ENCODE results near the gene ZNF441. TPM values are rescaled to one million over a fixed set of nuclear protein-coding genes. Genes with fewer than 3 reads are reported as not detected.
A peak's percentile ranks its signal among the peaks of the same experiment; 100 is the strongest.

The ZNF441 gene
- total and polyA plus RNA-seq, 2 of the 13 experiments (the other 11 are each of a cell fraction or from before 2014, with no cell fraction given), result 2.8 to 10.0 TPM

DNA sequence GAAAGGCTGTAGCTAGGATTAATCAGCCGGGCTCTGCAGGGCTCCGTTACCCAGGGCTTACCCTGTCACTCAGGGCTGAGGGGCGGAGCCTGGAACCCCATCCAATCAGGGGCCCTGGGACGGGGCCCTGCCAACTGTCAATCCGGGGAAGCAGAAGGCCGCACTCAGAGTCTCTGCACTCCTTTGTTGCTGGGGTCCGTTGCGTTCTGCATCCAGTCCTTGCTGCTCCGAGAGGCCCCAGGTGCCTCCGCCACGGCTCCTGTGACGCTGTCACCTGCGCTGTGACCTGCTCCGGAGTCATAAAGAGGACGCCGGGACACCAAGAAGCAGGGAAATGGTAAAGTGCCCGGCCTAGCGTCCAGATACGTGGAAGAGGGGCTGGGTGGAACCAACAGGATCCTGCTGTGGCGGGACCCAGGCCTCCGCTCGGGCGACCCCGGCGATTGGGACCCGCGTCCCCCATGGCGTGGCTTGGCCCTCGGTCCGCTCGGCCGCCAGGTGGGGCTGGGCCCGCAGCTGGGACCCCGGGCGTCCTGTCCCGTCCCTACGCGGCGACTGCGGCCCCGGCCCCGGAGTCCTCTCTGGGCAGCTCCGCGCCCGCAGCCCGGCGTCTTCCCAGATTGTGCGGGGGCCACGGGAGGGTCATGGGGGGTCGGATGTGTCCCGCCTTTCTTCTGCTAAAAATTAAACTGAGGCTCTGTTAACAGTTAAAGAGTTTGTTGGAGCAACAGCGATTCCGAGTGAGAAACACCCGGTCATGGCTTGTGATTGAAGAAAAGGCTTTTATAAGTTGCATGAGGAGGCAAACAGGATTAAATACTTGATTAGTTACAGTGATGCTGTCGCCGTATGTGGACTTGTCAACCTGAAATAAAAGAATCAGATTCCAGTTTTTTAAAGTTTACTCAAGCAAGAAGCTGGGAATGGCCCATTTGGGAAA is 31.9 kb downstream of the ZNF441 start, which contains the start of gene ZNF491 (continued):
- TF ChIP-seq, protein P1, sequence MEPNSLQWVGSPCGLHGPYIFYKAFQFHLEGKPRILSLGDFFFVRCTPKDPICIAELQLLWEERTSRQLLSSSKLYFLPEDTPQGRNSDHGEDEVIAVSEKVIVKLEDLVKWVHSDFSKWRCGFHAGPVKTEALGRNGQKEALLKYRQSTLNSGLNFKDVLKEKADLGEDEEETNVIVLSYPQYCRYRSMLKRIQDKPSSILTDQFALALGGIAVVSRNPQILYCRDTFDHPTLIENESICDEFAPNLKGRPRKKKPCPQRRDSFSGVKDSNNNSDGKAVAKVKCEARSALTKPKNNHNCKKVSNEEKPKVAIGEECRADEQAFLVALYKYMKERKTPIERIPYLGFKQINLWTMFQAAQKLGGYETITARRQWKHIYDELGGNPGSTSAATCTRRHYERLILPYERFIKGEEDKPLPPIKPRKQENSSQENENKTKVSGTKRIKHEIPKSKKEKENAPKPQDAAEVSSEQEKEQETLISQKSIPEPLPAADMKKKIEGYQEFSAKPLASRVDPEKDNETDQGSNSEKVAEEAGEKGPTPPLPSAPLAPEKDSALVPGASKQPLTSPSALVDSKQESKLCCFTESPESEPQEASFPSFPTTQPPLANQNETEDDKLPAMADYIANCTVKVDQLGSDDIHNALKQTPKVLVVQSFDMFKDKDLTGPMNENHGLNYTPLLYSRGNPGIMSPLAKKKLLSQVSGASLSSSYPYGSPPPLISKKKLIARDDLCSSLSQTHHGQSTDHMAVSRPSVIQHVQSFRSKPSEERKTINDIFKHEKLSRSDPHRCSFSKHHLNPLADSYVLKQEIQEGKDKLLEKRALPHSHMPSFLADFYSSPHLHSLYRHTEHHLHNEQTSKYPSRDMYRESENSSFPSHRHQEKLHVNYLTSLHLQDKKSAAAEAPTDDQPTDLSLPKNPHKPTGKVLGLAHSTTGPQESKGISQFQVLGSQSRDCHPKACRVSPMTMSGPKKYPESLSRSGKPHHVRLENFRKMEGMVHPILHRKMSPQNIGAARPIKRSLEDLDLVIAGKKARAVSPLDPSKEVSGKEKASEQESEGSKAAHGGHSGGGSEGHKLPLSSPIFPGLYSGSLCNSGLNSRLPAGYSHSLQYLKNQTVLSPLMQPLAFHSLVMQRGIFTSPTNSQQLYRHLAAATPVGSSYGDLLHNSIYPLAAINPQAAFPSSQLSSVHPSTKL (CRISPR knock-in tag; IDR thresholded peaks at IDR 0.05), result peak; percentile 31; the same call in 1 of the 2 replicates
- TF ChIP-seq JUND (CRISPR knock-in tag; IDR thresholded peaks at IDR 0.05), result no peak
- no peak for TF ChIP-seq ZNF331 (CRISPR knock-in tag; IDR thresholded peaks at IDR 0.05)
- TF ChIP-seq KMT2B (CRISPR knock-in tag; IDR thresholded peaks at IDR 0.05), result peak; percentile 52; the same call in 1 of the 2 replicates
- no peak for TF ChIP-seq ZNF589 (CRISPR knock-in tag; conservative IDR thresholded peaks at IDR 0.05)
- TF ChIP-seq, protein P2, sequence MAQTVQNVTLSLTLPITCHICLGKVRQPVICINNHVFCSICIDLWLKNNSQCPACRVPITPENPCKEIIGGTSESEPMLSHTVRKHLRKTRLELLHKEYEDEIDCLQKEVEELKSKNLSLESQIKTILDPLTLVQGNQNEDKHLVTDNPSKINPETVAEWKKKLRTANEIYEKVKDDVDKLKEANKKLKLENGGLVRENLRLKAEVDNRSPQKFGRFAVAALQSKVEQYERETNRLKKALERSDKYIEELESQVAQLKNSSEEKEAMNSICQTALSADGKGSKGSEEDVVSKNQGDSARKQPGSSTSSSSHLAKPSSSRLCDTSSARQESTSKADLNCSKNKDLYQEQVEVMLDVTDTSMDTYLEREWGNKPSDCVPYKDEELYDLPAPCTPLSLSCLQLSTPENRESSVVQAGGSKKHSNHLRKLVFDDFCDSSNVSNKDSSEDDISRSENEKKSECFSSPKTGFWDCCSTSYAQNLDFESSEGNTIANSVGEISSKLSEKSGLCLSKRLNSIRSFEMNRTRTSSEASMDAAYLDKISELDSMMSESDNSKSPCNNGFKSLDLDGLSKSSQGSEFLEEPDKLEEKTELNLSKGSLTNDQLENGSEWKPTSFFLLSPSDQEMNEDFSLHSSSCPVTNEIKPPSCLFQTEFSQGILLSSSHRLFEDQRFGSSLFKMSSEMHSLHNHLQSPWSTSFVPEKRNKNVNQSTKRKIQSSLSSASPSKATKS (CRISPR knock-in tag; IDR thresholded peaks at IDR 0.05), result no peak; the same call in 1 of the 2 replicates
- TF ChIP-seq ZNF207 (IDR thresholded peaks at IDR 0.05; ENCODE audit: borderline replicate concordance), result no peak
- TF ChIP-seq, protein P3, sequence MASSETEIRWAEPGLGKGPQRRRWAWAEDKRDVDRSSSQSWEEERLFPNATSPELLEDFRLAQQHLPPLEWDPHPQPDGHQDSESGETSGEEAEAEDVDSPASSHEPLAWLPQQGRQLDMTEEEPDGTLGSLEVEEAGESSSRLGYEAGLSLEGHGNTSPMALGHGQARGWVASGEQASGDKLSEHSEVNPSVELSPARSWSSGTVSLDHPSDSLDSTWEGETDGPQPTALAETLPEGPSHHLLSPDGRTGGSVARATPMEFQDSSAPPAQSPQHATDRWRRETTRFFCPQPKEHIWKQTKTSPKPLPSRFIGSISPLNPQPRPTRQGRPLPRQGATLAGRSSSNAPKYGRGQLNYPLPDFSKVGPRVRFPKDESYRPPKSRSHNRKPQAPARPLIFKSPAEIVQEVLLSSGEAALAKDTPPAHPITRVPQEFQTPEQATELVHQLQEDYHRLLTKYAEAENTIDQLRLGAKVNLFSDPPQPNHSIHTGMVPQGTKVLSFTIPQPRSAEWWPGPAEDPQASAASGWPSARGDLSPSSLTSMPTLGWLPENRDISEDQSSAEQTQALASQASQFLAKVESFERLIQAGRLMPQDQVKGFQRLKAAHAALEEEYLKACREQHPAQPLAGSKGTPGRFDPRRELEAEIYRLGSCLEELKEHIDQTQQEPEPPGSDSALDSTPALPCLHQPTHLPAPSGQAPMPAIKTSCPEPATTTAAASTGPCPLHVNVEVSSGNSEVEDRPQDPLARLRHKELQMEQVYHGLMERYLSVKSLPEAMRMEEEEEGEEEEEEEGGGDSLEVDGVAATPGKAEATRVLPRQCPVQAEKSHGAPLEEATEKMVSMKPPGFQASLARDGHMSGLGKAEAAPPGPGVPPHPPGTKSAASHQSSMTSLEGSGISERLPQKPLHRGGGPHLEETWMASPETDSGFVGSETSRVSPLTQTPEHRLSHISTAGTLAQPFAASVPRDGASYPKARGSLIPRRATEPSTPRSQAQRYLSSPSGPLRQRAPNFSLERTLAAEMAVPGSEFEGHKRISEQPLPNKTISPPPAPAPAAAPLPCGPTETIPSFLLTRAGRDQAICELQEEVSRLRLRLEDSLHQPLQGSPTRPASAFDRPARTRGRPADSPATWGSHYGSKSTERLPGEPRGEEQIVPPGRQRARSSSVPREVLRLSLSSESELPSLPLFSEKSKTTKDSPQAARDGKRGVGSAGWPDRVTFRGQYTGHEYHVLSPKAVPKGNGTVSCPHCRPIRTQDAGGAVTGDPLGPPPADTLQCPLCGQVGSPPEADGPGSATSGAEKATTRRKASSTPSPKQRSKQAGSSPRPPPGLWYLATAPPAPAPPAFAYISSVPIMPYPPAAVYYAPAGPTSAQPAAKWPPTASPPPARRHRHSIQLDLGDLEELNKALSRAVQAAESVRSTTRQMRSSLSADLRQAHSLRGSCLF (CRISPR knock-in tag; IDR thresholded peaks at IDR 0.05; ENCODE audit: borderline replicate concordance), result no peak
- no peak for TF ChIP-seq ZNF530 (CRISPR knock-in tag; IDR thresholded peaks at IDR 0.05; ENCODE audit: low read depth)
- TF ChIP-seq, protein P4, sequence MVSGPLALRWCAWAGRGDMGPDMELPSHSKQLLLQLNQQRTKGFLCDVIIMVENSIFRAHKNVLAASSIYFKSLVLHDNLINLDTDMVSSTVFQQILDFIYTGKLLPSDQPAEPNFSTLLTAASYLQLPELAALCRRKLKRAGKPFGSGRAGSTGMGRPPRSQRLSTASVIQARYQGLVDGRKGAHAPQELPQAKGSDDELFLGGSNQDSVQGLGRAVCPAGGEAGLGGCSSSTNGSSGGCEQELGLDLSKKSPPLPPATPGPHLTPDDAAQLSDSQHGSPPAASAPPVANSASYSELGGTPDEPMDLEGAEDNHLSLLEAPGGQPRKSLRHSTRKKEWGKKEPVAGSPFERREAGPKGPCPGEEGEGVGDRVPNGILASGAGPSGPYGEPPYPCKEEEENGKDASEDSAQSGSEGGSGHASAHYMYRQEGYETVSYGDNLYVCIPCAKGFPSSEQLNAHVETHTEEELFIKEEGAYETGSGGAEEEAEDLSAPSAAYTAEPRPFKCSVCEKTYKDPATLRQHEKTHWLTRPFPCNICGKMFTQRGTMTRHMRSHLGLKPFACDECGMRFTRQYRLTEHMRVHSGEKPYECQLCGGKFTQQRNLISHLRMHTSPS (CRISPR knock-in tag; IDR thresholded peaks at IDR 0.05; ENCODE audit: low read depth), result no peak
- no peak; the same call in 1 of the 2 replicates for TF ChIP-seq CREB1 (IDR thresholded peaks at IDR 0.05)
- 0 out of 2 replicates have a peak, but pooled peaks have one; percentile 16 for TF ChIP-seq CREB1 (CRISPR knock-in tag; IDR thresholded peaks at IDR 0.05)
- TF ChIP-seq ZNF841 (CRISPR knock-in tag; IDR thresholded peaks at IDR 0.05; ENCODE audit: borderline replicate concordance), result no peak
- 0 out of 2 replicates have a peak, but pooled peaks have one; percentile 37 for TF ChIP-seq NAIF1 (CRISPR knock-in tag; IDR thresholded peaks at IDR 0.05; ENCODE audit: borderline replicate concordance)
- no peak for TF ChIP-seq IRF2 (CRISPR knock-in tag; IDR thresholded peaks at IDR 0.05)

All from HepG2 (cell line).